IMR-90 (cell line): ENCODE data around the gene CACNB2. TPM values are rescaled to one million over a fixed set of nuclear protein-coding genes. Genes with fewer than 3 reads are reported as not detected.

Source experiments
- ATAC-seq: fragments of 200-7000 bp; cut with Tn5 transposase; 2 replicates; pipeline ENCODE4 v1.9.1; 2020; ENCODE audit warnings: low read depth, mild to moderate bottlenecking, moderate library complexity
- BruUV-seq: library from RNA; stranded (reverse); fragments of 400-500 nt; replicated peaks from 2 replicates; lab custom pipeline; 2021; lab: Mats Ljungman, UMichigan
- CTCF ChIA-PET: fragments of 300-600 bp; formaldehyde crosslinking; extraction: SDS; loops from one replicate; lab custom pipeline; 2021; ENCODE audit warnings: antibody characterized with exemption; lab: Yijun Ruan, JAX
- POLR2A ChIA-PET: fragments of 300-600 bp; sonication (Branson Sonifier 250); formaldehyde crosslinking; loops from one replicate; lab custom pipeline; 2022; ENCODE audit warnings: antibody characterized with exemption; ENCODE audit not compliant: unreplicated experiment; lab: Charles Lee
- DNase-seq: peaks from one replicate; pipeline ENCODE4 v3.0.0; 2013
- H2AFZ ChIP-seq: replicated peaks from 2 replicates; pipeline ENCODE3; 2013; ENCODE audit warnings: low read length, mild to moderate bottlenecking; ENCODE audit not compliant: poor library complexity
- H2AK5ac ChIP-seq: 2 replicates; pipeline ENCODE4 v1.6.1; 2013; ENCODE audit warnings: low read depth, low read length, inconsistent platforms
- H2AK9ac ChIP-seq: replicated peaks from 2 replicates; pipeline ENCODE3; 2013; ENCODE audit warnings: mild to moderate bottlenecking, low read depth, low read length, moderate library complexity; ENCODE audit not compliant: poor library complexity
- H2BK120ac ChIP-seq: 2 replicates; pipeline ENCODE4 v1.6.1; 2013; ENCODE audit warnings: low read depth, low read length, inconsistent platforms
- H2BK15ac ChIP-seq: 3 replicates; pipeline ENCODE4 v1.6.1; 2013; ENCODE audit warnings: low read depth, low read length, inconsistent platforms
- H2BK20ac ChIP-seq: 2 replicates; pipeline ENCODE4 v1.6.1; 2013; ENCODE audit warnings: low read depth, mild to moderate bottlenecking, inconsistent platforms, low read length, moderate library complexity
- H2BK5ac ChIP-seq: 2 replicates; pipeline ENCODE4 v1.6.1; 2013; ENCODE audit warnings: mild to moderate bottlenecking, low read depth, low read length, inconsistent platforms; ENCODE audit not compliant: poor library complexity, severe bottlenecking
- H3K14ac ChIP-seq: replicated peaks from 2 replicates; pipeline ENCODE4 v1.6.1; 2013; ENCODE audit warnings: low read depth, low read length, inconsistent platforms
- H3K18ac ChIP-seq: 2 replicates; pipeline ENCODE4 v1.6.1; 2013; ENCODE audit warnings: low read depth, low read length, control low read depth
- H3K23ac ChIP-seq: 2 replicates; pipeline ENCODE4 v1.6.1; 2013; ENCODE audit warnings: low read depth, low read length, inconsistent platforms
- H3K27ac ChIP-seq: 2 replicates; pipeline ENCODE4 v1.5.1; 2013; ENCODE audit warnings: mild to moderate bottlenecking, control low read depth, low read length; ENCODE audit not compliant: insufficient read depth
- H3K27me3 ChIP-seq: 2 replicates; pipeline ENCODE4 v1.6.1; 2013; ENCODE audit warnings: low read length; ENCODE audit not compliant: control insufficient read depth, insufficient read depth
- H3K36me3 ChIP-seq: 2 replicates; pipeline ENCODE4 v1.6.1; 2013; ENCODE audit warnings: low read length, mixed read lengths; ENCODE audit not compliant: control insufficient read depth, insufficient read depth
- H3K4ac ChIP-seq: 2 replicates; pipeline ENCODE4 v1.6.1; 2013; ENCODE audit warnings: low read depth, low read length, inconsistent platforms
- H3K4me1 ChIP-seq: 2 replicates; pipeline ENCODE4 v1.6.1; 2013; ENCODE audit warnings: low read length, mixed read lengths; ENCODE audit not compliant: control insufficient read depth, insufficient read depth
- H3K4me2 ChIP-seq: 2 replicates; pipeline ENCODE4 v1.6.1; 2013; ENCODE audit warnings: low read depth, mild to moderate bottlenecking, control low read depth, low read length, moderate library complexity
- H3K4me3 ChIP-seq: 2 replicates; pipeline ENCODE4 v1.5.1; 2013; ENCODE audit warnings: low read depth, mild to moderate bottlenecking, control low read depth, low read length, moderate library complexity; ENCODE audit not compliant: insufficient read depth
- H3K56ac ChIP-seq: 2 replicates; pipeline ENCODE4 v1.6.1; 2013; ENCODE audit warnings: low read length, inconsistent platforms; ENCODE audit not compliant: insufficient read depth; ENCODE audit errors: extremely low read depth
- H3K79me1 ChIP-seq, 2 experiments: 2 replicates each; pipeline ENCODE4 v1.6.1; 2013; ENCODE audit warnings: low read length in 2 of 2, inconsistent platforms in 1 of 2, low read depth in 1 of 2
- H3K9ac ChIP-seq: 2 replicates; pipeline ENCODE4 v1.6.1; 2013; ENCODE audit warnings: low read depth, low read length, control low read depth
- H3K9me1 ChIP-seq: 2 replicates; pipeline ENCODE4 v1.6.1; 2013; ENCODE audit warnings: low read length, inconsistent platforms; ENCODE audit not compliant: insufficient read depth
- H3K9me3 ChIP-seq: 2 replicates; pipeline ENCODE4 v1.6.1; 2013; ENCODE audit warnings: low read length; ENCODE audit not compliant: control insufficient read depth, insufficient read depth
- H4K20me1 ChIP-seq: 2 replicates; pipeline ENCODE4 v1.6.1; 2013; ENCODE audit warnings: low read length, inconsistent platforms; ENCODE audit not compliant: insufficient read depth
- H4K5ac ChIP-seq: 2 replicates; pipeline ENCODE4 v1.6.1; 2013; ENCODE audit warnings: mild to moderate bottlenecking, low read depth, low read length, control low read depth
- H4K8ac ChIP-seq, 2 experiments: 2 replicates each; pipeline ENCODE4 v1.6.1; 2013; ENCODE audit warnings: low read depth in 2 of 2, low read length in 2 of 2, control low read depth in 1 of 2, inconsistent platforms in 1 of 2
- H4K91ac ChIP-seq: 2 replicates; pipeline ENCODE4 v1.6.1; 2013; ENCODE audit warnings: low read depth, low read length, inconsistent platforms; ENCODE audit not compliant: insufficient read depth
- BHLHE40 ChIP-seq: fragments of 150-350 bp; IDR thresholded peaks from 2 replicates; pipeline ENCODE4 v1.6.1; 2016; ENCODE audit warnings: mild to moderate bottlenecking, low read depth, low read length
- CEBPB ChIP-seq: IDR thresholded peaks from 2 replicates; pipeline ENCODE4 v1.6.1; 2012; ENCODE audit warnings: low read depth, low read length, improper control_type of control experiment
- CHD1 ChIP-seq: IDR thresholded peaks from 2 replicates; pipeline ENCODE4 v1.6.1; 2012; ENCODE audit warnings: low read depth, low read length, improper control_type of control experiment
- FOS ChIP-seq: fragments of 150-350 bp; IDR thresholded peaks from 2 replicates; pipeline ENCODE4 v1.6.1; 2016; ENCODE audit warnings: low read depth, low read length
- MAFK ChIP-seq: IDR thresholded peaks from 2 replicates; pipeline ENCODE4 v1.6.1; 2012; ENCODE audit warnings: low read depth, low read length, improper control_type of control experiment
- MAZ ChIP-seq: IDR thresholded peaks from 2 replicates; pipeline ENCODE4 v1.6.1; 2012; ENCODE audit warnings: low read depth, mild to moderate bottlenecking, low read length, improper control_type of control experiment, moderate library complexity, borderline replicate concordance
- RCOR1 ChIP-seq: IDR thresholded peaks from 2 replicates; pipeline ENCODE4 v1.6.1; 2012; ENCODE audit warnings: mild to moderate bottlenecking, low read length, improper control_type of control experiment; ENCODE audit not compliant: insufficient replicate concordance
- WGBS, 2 experiments: methylation state at CpG; one replicate each; pipeline versions ENCODE4 v1.1.5 to v1.1.7; 2013; ENCODE audit warnings: missing lambda C conversion rate in 2 of 2; ENCODE audit not compliant: insufficient read length in 1 of 2; ENCODE audit errors: extremely low coverage in 2 of 2; 5-methylcytosine and 5-hydroxymethylcytosine counted together
- dilution Hi-C: fragments of 300-500 bp; cut with HindIII; formaldehyde crosslinking; loops from one replicate; pipeline ENCODE4 v1.14.3; 2018; ENCODE audit warnings: low sequenced_read_pairs; ENCODE audit not compliant: unreplicated experiment
- in situ Hi-C: fragments of 300-500 bp; cut with MboI; formaldehyde crosslinking; loops from 3 replicates; pipeline ENCODE4 v1.14.3; 2019; ENCODE audit warnings: low sequenced_read_pairs, inconsistent platforms, mixed read lengths
- intact Hi-C: fragments of 100-400 bp; cut with micrococcal nuclease; formaldehyde crosslinking; loops from 2 replicates; pipeline ENCODE4 v1.10.0; 2022
- polyA plus RNA-seq, 3 experiments: library from polyadenylated mRNA; depleted of rRNA; stranded (reverse); fragments of >200 nt; gene quantifications; 2 replicates each; pipeline ENCODE4 v1.2.3, GENCODE V29; 2012; ENCODE audit warnings: low replicate concordance in 1 of 3
- total RNA-seq: library from RNA; depleted of rRNA; stranded (reverse); fragments of >200 nt; gene quantifications from 2 replicates; pipeline ENCODE4 v1.2.3, GENCODE V29; 2012
- TF ChIP-seq, protein P1 (sequence below): fragments of 150-350 bp; IDR thresholded peaks from 2 replicates; pipeline ENCODE4 v1.6.1; 2016; ENCODE audit warnings: low read depth, mild to moderate bottlenecking, low read length, moderate library complexity, borderline replicate concordance

The CACNB2 gene
- total and polyA plus RNA-seq, 2 of the 4 experiments (the other 2 are of a cell fraction): 0.36 TPM

DNA sequence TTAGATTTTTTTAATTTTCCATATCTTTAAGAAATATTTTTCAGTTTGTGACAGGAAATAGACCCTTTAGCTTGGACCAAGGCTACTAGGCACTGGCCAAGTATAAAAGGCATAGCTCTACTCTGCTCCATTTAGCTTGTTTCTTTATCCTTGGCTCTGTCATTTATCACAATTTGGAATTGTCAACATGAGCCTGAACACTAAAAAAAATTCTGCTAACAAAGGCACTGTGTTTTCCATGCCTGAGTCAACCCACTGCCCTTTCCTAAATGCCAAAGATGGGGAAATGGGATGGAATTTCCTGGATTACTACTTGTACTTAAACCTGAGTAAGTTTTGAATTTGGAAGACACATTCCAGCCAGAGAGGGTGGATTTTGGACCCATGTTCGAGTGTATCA lies 382.8 kb downstream of the CACNB2 start:
- Histone ChIP-seq H3K4me1 (peaks cover 5% of the 10 kb centered on the region), H2BK120ac (no peak overlapping the region), H4K91ac (no peak overlapping the region), H2AFZ (no peak overlapping the region), H3K27me3 (no peaks in the 10 kb centered on the region), H3K23ac (no peak overlapping the region), H3K27ac (no peak overlapping the region), H3K4ac (no peak overlapping the region), H4K20me1 (no peaks in the 10 kb centered on the region), H3K79me1 (no peaks in the 10 kb centered on the region), H3K14ac (no peak overlapping the region; the same call in 1 of the 2 replicates), H3K9ac (no peak overlapping the region), H4K5ac (no peak overlapping the region), H3K4me3 (no peak overlapping the region), H3K4me2 (no peak overlapping the region), H3K9me3 (no peaks in the 10 kb centered on the region), H3K36me3 (no peaks in the 10 kb centered on the region; the same call in 1 of the 2 replicates), H2BK20ac (no peak overlapping the region), H2AK9ac (no peak overlapping the region), H3K18ac (peak overlapping the region; percentile 27; the same call in 1 of the 2 replicates), H3K9me1 (peaks cover 3% of the 10 kb centered on the region; the same call in 1 of the 2 replicates), H2BK5ac (peak overlapping the region; percentile 8), H2BK15ac (0 out of 3 replicates have a peak overlapping the region, but pooled peaks have one; percentile 19), H4K8ac (no peak overlapping the region), H3K56ac (no peak overlapping the region), H2AK5ac (no peak overlapping the region)
- DNase-seq: peak; percentile 22
- intact Hi-C loops (loop anchor here (10.0 kb wide), 1 partner anchor 178 kb away; no protein-coding TSS in a partner anchor), in situ Hi-C loops (no loop called here), dilution Hi-C loops (no loop called here)
- POLR2A ChIA-PET: no interaction called here
- CTCF ChIA-PET: interaction anchor here (0.6 kb wide), 1 partner anchor 10 kb away, joined by 3 read pairs; no protein-coding TSS in a partner anchor
- no peak for TF ChIP-seq CHD1
- TF ChIP-seq BHLHE40: no peak
- TF ChIP-seq, protein P1, sequence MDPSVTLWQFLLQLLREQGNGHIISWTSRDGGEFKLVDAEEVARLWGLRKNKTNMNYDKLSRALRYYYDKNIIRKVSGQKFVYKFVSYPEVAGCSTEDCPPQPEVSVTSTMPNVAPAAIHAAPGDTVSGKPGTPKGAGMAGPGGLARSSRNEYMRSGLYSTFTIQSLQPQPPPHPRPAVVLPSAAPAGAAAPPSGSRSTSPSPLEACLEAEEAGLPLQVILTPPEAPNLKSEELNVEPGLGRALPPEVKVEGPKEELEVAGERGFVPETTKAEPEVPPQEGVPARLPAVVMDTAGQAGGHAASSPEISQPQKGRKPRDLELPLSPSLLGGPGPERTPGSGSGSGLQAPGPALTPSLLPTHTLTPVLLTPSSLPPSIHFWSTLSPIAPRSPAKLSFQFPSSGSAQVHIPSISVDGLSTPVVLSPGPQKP: no peak
- no peak for TF ChIP-seq MAZ
- no peak for TF ChIP-seq RCOR1
- TF ChIP-seq FOS: no peak
- no peak for TF ChIP-seq MAFK
- no peak for TF ChIP-seq CEBPB
- no TSS peak for BruUV-seq
- no CpG with 5 or more reads among the region's 1 CpG for WGBS, 2 experiments
- ATAC-seq: peak; percentile 30; the same call in 1 of the 2 replicates
